Measurements from ENCODE around the gene SUCLG2.

The SUCLG2 gene

DNA sequence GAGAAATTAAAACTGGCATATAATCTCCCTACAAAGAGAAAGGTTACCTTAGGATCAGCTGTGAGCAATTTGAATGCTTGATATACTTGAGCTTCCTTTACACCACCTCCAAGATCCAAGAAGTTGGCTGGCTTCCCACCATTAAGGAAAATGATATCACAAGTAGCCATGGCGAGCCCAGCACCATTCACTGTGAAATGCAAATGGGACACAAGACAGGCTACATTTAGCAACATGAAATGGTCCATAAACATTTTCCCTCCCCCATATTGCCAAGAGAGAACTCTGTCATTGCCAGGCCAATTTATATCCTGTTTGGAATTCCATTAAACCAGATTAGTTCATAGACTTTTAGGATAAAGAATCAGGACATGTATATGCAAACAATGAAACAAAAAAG, 158.7 kb downstream of the SUCLG2 start:
- FAIRE-seq: no peak

DNA sequence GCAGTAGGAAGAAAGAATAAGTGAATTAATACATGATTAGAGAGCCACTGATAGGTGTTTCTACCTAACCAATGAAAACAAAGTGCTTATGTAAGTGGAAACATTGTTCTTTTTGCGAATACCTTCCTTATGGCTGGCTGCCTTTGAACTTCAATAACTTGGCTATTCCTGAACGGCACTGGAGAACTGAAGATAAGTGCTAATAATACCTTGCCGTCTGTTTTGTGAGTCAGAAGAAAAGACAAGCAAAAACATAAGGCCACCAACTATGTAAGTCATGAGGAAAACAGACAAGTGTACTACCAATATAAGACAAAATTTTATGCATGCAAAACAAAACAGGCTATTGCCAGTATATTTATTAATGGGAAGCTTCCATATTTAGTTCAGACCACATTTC, 160.6 kb downstream of the SUCLG2 start:
- no peak for FAIRE-seq

DNA sequence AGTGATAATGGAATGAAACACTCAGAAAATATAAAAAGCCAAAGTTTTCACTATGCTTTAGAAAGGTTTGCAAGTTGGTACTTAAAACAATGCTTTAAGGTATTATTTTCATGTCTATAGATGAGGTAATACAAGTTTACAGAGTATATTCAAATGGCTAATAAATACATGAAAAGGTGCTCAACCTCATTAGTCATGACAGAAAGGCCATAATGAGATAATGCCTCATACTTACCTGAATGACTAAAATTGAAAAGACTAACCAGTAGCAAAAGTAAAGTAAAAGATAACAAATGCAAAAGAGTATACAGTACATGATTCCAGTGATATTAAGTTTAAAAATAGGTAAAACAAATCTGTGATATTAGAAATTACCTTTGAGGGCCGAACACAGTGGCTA, 163.8 kb downstream of the SUCLG2 start:
- FAIRE-seq: no peak

DNA sequence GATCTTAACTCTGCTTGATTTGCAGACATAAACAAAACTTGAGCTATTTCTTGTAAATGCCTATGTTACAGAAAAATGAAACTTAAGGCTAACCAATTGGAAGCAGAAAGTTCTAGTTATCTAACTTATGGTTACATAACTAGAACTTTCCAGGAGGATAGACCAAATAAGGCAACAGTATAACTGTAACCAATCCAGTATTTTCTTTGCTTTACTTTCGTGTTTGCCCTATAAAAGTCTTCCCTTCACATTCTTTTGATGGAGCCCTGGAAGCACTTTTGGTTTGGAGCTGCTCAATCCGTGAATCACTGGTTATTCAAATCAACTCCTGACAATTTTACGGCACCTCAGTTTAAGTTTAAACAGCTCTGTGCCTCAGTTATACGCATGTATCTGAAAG, 164.6 kb downstream of the SUCLG2 start:
- FAIRE-seq: no peak

DNA sequence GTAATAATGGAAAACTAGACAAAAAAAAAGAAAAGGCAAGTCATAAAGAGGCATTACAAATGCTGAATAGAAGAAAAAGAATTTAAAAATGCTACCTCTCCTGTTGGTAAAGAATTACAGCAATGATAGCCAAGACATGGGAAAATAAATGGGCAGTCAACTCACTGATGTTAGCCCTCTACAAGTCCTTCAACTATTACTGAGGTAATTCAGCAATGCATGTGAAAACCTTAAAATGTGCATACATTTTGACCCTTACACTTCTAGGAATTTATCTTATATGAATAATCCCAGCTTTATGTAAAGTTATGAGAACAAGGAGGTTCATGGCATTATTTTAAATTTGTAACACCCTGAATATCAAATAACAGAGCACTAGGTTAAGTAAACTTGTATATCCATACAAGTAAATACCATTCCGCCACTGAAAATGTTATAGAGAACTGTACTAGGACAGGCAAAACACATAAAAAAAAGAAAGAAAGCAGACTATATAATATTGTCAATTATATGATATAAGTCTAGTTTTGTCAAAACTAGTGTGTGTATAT, 166.8 kb downstream of the SUCLG2 start:
- FAIRE-seq: no peak

DNA sequence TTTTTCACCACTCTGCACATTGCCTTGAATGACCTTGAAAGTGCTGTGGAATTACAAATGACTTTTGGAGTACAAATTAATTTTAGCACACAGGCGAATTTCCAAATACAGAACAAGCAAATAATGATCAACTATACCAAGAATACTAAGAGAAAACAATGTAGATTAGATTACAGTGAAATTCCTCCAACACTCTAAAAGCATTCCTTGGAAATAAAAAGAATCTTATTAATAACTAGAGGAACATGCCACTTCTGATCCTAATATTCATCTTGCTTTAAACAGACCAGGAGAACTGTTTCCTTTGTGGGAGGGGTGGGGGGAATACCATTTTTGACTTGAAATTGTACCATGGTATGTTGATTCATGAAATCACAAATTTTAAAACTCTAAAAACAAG, 167.5 kb downstream of the SUCLG2 start:
- no peak for FAIRE-seq

DNA sequence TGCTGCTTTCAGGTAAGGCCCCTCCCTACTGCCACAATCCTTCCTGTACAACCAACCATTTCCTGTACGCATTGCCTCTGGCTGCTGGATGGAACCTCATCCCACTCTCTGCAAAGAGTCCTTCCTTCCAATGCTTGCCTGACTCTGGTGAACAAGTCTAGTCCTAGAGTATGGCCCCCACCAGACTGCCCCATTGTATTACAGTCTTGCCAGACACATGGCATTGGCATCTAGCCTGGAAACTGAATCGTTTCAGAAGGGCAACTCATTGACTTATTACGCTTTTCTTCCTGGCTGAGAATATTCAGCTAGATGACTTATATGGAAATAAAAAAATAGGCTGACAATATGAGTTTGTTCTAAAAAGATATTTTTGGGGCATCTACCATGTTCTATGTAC, 170.3 kb downstream of the SUCLG2 start:
- no peak for FAIRE-seq

DNA sequence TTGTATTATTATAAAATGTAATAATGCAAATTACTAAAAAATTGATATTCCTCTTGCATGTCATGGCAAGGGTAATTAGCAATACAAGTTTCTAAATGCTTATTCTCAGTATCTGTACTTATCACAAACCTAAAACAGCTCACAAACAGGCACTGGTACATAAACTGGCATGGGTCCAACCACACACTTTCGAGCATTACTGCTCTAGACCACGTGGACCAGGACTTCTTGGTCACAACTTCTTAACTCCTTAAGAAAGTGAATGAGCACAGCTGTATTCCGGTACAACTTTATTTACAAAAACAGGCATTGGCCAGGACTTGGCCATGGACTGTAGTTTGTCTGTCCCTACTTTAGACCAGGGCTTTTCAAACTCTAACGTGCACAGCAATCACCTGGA, 173.3 kb downstream of the SUCLG2 start:
- no peak for FAIRE-seq

DNA sequence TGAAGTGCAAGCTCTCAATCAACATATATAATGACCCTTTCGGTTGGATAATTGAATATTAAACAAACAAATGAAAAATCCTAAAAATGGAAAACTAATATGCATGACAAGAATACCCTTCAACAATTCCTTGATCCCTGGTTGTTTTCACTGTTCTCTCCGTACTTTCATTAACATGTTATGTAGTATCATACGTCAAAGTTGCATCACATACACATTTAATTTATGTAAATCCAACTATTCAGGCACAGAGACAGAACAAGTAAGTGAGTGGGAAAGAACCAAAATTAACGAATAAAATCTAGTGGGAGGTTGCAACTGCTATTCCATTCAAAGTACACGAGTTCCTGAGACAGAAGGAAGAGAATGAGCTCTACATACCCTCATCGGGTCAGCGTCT, 176.0 kb downstream of the SUCLG2 start:
- FAIRE-seq: no peak

DNA sequence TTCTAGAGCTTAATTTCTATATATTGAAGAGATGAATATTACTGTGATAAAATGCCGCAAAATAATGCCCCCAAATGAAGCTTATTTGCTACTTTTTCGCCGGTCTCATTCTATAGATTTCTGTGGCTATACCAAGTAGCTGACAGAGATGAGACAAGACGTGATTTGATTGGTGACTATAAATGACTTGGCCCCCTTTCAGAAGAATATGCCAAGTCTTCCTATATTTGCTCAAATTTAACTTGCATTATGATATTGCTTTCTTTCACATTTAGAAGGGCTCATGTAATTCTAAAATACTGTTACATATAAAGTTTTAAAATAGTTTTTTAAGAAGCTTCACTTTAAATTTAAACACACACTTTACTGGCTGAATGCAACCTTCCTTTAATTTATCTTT, 180.1 kb downstream of the SUCLG2 start:
- FAIRE-seq: no peak

DNA sequence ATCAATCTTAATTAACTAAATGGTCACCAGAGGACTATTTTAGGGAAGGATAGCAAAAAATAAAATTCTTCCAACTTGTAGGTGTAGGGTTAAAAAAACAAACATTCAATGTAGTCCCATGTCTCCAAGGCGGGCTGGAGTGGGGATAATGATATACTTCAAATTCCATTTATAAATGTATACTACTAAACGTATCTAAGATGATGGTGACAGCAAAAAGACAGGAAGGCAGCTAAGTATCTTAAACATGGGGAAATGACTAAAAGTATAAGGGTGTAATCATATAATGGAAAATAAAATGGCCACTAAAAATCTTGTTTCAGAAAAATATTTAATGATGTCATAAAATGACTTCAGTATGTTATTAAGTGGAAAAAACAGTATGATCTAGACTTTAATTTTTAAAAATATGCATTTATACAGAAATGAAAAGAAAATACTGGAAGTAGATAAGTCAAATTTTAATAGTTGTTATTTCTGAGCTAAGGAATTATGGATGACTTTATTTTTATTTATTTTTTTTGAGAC, 181.7 kb downstream of the SUCLG2 start:
- FAIRE-seq: no peak

DNA sequence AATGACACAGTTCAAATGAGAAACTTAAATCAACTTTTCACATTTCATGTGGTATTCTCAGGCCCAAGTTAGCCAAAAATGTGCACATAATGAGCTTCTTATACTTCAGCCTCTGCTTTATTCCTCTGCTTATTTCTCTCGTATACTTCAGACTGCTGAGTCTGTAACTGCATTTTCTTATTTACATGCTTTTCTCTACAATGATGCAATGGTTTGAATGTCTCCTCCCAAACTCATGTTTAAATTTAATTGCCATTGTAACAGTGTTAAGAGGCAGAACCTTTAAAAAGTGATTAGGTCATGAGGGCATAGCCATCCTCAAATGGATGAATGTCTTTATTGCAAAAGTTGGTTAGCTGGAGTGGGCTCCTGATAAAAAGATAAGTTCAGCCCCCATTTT, 184.2 kb downstream of the SUCLG2 start:
- no peak for FAIRE-seq

DNA sequence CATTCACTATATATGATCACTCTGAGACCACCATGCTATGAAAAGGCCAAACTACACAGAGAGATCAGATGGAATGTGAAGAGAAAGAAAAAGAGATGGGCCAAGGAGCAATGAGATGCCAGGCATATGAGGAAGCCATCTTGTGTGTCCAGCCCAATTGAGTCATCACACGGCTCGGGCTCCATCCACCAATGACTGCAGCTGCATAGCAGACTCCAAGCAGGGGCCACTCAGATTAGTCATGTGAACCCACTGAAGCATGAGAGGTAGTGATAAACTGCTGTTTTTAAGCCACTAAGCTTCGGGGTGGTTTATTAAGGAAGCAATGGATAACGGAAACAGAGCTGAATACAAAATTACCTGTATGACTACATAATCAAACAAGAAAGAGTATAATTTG, 185.9 kb downstream of the SUCLG2 start:
- FAIRE-seq: no peak

DNA sequence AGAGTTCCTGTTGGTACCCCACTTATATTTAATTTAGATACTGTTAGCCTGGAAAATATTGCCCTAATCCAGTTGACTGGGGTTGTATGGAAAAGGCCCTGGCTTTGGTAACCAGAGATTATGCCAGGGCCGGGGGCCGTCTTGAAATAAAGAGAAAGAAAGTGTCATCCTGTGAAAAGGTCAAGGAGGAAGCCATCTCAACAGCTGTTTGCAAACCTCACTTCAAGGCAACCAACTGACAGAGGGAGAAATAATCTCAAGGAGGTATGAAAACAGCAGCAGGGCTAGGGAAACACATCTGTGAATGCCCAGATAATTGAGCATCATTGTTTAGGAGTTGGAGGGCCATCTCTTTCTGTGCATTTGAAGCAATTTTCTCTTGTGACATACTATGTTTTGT, 190.8 kb downstream of the SUCLG2 start:
- FAIRE-seq: no peak

DNA sequence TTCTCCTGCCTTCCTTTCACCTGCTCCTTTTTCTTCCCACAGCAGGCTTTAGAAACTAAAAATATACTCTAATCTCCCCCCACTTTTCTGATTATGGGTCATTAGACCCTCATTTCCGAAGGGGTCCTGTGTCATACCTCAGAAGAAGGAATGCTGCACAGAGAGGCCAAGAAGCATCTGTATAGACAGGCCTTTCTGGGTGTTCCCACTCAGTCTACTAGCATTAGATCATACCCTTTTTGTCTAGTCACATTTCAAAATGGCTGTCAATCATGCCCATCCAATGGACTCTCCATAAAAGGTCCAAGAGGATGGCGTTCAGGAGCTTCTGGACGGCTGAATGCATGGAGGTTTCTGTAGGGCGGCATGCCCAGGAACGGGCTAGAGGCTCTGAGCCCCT, 192.2 kb downstream of the SUCLG2 start:
- no peak for FAIRE-seq

DNA sequence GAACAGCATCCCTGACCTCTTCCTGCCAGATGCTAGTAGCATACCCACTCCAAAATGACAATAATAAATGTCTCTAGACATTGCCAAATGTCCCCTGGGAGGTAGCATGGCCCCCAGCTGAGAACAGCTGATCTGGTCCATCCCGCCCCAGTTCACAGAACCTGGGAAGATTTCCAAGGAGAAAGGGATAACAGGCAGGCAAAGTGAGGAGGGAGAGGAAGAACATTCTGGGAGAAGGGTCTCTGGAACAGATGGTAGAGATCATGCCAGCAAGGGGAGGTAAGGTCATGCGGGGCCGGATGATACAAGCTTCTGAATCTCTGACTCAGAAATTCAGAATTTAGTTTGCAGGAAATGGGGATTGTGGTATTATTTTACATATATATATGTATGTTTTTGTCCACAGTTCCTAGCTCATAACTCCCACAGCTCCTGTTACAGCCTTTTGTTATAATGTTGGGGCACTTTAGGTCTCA, 192.7 kb downstream of the SUCLG2 start:
- FAIRE-seq: no peak

DNA sequence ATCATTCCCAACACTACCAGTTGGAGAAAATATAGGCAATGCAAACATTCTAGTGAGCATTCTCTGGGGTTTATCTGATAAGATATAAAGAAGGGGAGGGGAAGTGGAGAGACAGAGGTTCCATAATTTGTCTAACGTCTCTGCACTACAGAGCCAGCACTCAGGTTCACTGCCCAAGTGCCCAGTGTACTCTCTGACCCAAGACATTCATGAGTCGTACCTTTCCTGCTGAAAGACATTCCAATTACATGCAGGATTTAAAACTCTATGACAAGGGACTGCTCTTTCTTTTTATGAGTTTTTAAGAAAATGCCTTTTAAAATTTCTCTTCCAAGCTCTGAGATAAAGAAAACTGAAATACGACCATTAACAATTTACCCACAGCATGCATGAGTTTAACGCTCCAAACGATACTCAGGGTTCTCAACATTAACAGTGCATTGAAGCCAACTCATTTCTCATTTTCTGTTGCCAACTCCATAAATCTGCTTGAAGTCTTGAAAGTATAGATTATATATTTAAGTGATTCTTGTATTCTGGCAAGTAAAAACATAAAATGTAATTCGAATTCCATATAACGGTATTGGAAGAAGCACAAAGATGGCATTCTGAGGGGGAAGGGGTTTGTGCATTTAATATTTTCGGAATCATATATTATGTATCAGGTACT, 193.4 kb downstream of the SUCLG2 start:
- FAIRE-seq: no peak

DNA sequence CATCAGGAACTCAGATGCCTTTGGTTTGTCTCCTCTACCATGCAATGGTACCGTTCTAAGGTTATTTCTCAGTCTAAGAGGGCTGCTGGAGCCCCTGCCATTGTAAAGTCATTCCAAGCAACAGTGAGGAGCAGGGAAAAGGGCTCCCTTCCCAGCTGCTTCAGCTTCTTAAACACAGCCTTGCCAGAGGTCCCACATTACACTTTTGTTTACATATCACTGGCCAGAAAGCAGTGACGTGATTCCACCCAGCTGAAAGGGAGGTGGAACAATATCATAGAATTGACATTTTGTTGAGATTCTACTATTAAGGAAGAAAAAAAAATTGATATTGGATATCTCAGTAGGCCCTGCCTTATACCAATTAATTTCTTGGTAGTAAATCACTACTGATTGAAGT, 194.6 kb downstream of the SUCLG2 start:
- no peak for FAIRE-seq

DNA sequence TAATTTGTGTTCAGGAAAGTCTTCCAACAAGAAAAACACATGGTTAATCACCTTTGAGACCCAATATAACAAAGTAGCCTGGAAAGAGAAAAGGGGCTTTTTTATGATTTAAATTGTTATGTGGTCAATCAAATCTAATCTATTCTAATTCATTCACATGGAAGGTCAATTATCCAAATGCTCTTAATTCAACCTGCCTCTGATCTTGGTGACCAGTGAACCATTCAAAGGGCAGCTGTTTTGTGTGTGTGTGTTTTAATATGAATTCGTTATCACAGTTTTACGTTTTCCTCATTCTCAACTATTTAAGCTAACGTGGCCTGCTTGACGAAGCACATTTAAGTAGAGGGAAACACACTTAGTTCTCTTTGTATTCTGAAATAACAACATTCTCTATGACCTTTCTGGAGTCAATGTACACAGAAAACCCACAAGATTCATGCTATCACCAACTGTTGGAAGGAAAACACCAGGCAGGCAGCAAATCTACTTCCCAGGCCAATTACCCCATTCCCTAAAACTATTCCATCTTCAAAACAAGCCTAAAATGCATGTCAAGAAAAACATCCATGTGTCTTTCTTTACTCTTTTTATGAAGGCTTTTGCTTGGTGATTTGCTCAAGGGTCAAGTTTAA, 195.4 kb downstream of the SUCLG2 start:
- FAIRE-seq: no peak

DNA sequence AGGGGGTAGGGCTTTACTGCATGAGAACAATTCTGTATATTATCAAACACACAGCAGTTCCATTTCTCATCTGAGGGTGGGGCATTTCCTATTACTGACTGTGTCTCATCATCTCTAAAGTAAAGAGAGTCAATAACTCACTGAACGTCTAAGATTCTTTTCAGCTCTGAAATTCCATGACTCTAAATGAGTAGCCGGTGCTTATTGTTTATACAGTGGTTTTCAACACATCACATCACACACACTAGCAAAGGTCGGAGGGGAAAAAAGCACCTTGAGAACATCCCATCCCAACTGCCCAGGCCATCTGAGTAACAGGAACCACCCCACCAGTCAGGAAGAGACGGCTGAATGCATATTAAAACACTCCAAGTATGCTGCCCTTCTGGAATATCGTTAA, 196.0 kb downstream of the SUCLG2 start:
- no peak for FAIRE-seq

DNA sequence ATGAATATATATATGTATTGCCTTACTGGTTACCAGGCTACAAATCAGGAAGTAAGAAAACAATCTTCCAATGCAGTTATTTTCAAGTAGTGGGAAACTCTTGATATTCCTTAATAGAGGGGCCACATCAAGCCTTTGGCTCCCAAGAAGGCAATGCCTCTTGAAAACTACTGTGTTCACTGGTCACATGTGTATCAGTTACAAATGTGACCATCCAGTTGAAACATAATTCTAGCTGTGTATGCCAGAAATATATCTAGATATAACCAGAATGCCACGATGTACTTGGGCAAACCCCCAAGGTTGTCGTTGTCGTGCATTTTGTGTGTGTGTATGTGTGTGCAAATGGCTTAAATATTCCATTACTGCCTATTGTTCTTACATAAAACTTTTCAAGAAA, 200.8 kb downstream of the SUCLG2 start:
- FAIRE-seq: no peak

DNA sequence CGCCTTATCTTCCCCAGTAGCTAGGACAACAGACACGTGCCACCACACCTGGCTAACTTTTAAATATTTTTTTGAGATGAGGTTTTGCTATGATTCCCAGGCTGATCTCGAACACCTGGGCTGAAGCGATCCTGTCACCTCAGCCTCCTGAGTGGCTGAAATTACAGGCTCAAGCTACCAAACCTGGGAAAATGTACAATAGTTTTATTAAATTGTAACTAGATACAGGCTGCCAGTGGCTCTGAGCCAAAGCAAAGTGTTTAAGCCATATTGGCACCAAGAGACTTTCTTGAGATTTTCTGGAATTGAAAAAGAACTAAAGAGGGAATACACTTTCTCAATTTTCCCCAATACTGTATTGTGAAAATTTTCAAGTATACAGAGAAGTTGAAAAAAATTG, 204.3 kb downstream of the SUCLG2 start:
- no peak for FAIRE-seq

DNA sequence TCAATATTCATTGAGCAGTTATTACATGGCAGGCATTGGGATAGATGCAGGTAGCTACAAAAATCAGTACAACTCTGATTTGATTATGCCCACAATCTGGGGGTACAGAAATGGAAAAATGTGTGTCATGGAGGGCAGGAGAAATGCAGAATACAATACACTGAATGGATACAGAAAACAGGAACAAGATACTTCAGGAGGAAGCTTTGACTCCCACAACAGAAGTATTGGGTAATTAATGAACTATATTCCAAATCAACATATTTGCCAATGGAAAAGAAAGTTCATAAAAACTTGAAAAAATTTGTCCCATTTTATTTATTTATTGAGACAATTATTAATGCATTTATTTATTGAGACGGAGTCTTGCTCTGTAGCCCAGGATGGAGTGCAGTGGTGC, 207.0 kb downstream of the SUCLG2 start:
- FAIRE-seq: no peak

DNA sequence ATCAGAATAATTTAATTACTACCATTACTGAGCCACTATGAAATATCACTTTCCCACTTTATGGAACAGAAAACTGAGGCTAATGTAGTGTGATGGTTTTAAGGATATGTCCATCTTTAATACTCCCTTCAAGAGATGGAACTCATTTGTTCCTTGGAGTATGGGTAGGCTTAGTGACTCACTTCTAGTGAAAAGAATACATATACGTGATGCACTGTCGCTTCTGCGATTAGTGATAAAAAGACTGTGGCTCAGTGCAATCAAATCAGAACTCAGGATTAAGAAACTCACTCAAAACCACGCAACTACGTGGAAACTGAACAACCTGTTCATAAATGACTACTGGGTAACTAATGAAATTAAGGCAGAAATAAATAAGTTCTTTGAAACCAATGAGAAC, 216.6 kb downstream of the SUCLG2 start:
- no peak for FAIRE-seq

DNA sequence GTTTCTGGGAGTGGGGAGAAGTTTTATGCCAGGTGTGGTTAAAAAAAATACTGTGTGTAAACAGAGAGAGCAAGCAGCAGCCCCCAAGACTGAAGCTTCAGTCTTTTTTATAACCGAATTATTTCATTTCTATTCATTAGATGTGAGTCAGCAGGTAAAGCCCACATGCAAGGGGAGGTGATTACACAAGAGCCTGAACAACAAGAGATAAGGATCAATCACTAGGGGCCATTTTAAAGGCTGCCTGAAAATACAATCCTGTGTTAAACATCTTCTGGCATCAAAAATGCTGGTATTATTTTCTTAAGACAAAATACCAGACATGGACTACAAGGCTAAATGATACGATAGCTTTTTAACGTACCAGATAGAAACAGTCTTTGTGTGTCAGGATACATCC, 217.3 kb downstream of the SUCLG2 start:
- no peak for FAIRE-seq

All from A204.1 (cell line).